ENCODE data around the gene MAP4K3.
"Not testable (repeated sequence)": the region's sequence is repeated elsewhere in the genome, so short reads cannot be mapped to it uniquely, and the experiment has no call there.

Gene MAP4K3

GRCh38 chr2:39385172-39385571 lies 51.9 kb downstream of the MAP4K3 start:
- DNase-seq (ENCODE audit: low read depth), result no peak
- no peak for TF ChIP-seq CTCF (IDR thresholded peaks at IDR 0.05; ENCODE audit: control insufficient read depth, extremely low read depth, insufficient read depth)
- no peak overlapping the region for H3K4me3 ChIP-seq (ENCODE audit: low read depth, low read length)

GRCh38 chr2:39384071-39384470 lies 53.0 kb downstream of the MAP4K3 start:
- H3K4me3 ChIP-seq (ENCODE audit: low read depth, low read length); DNase-seq (ENCODE audit: low read depth): not testable (repeated sequence)

- no peak overlapping the region for H3K4me3 ChIP-seq (ENCODE audit: low read depth, low read length)
- DNase-seq (ENCODE audit: low read depth), result no peak
- no peak for TF ChIP-seq CTCF (IDR thresholded peaks at IDR 0.05; ENCODE audit: control insufficient read depth, extremely low read depth, insufficient read depth)
Observed at GRCh38 chr2:39383146-39383545, 53.9 kb downstream of the MAP4K3 start.

GRCh38 chr2:39381653-39382052 lies 55.4 kb downstream of the MAP4K3 start:
- no peak for TF ChIP-seq CTCF (IDR thresholded peaks at IDR 0.05; ENCODE audit: control insufficient read depth, extremely low read depth, insufficient read depth)
- DNase-seq (ENCODE audit: low read depth), result no peak
- no peak overlapping the region for H3K4me3 ChIP-seq (ENCODE audit: low read depth, low read length)

GRCh38 chr2:39380525-39381150 lies 56.4 kb downstream of the MAP4K3 start:
- no peak for DNase-seq (ENCODE audit: low read depth)
- H3K4me3 ChIP-seq (ENCODE audit: low read depth, low read length), result no peak overlapping the region
- TF ChIP-seq CTCF (IDR thresholded peaks at IDR 0.05; ENCODE audit: control insufficient read depth, extremely low read depth, insufficient read depth), result no peak

GRCh38 chr2:39379643-39380524 lies 57.2 kb downstream of the MAP4K3 start:
- DNase-seq (ENCODE audit: low read depth), result peak; percentile 32
- no peak overlapping the region for H3K4me3 ChIP-seq (ENCODE audit: low read depth, low read length)
- TF ChIP-seq CTCF (IDR thresholded peaks at IDR 0.05; ENCODE audit: control insufficient read depth, extremely low read depth, insufficient read depth), result peak; percentile 45

GRCh38 chr2:39378968-39379367 lies 58.1 kb downstream of the MAP4K3 start:
- H3K4me3 ChIP-seq (ENCODE audit: low read depth, low read length), result no peak overlapping the region
- no peak for TF ChIP-seq CTCF (IDR thresholded peaks at IDR 0.05; ENCODE audit: control insufficient read depth, extremely low read depth, insufficient read depth)
- no peak for DNase-seq (ENCODE audit: low read depth)

All from LNCaP clone FGC (cell line).